Activated CD8-positive, alpha-beta memory T cell treated with anti-CD3 and anti-CD28 coated beads for 24 hours (primary cell): ENCODE data around the gene WWOX.

Experiments used
- DNase-seq: peaks from one replicate; pipeline ENCODE4 v3.0.0-alpha.2; 2020

WWOX gene

GRCh38 chr16:78984887-78985464 lies 885.5 kb downstream of the WWOX start:
- no peak for DNase-seq

DNA sequence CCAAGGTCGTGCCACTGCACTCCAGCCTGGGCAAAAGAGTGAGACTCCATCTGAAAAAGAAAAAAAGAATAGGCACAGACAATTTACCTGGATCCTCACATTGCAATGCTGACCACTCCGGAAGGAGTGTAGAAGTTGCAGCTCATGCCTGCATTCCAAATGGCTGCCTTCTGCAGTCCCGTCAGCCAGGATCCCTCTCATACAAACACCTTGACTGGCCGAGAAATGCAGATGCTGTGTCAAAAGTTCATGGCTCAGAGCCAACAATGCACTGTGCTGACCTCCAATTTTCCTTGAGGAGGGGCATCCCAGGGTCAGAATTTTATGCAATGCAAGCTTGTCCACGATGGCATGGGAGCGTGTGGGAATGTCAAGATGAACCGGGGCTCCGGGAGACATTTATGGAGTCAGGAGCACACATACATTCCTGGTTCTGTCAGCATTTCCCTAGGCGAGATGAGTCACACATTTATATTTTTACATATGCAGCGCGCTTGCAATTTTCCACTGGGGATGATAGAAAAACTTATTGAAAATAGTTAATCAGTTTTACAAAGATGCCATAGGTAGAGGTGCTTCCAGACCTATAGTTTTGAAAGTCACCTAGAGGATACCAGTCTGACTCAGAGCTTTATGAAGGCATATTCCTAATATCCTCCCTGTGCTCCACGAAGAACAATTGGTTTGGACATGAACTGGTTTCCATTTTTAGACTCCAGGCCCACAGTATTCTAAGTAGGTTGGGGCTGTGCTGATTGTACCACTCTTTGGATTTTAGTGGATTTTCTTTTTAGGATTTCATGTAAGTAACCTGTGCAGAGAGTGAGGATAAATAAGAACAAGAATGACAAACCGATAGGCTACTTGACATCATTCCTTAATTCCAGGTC lies 886.5 kb downstream of the WWOX start:
- DNase-seq = no peak

GRCh38 chr16:78987666-78988065 lies 888.2 kb downstream of the WWOX start:
- DNase-seq = no peak

GRCh38 chr16:78988361-78988969 lies 889.0 kb downstream of the WWOX start:
- no peak for DNase-seq

DNA sequence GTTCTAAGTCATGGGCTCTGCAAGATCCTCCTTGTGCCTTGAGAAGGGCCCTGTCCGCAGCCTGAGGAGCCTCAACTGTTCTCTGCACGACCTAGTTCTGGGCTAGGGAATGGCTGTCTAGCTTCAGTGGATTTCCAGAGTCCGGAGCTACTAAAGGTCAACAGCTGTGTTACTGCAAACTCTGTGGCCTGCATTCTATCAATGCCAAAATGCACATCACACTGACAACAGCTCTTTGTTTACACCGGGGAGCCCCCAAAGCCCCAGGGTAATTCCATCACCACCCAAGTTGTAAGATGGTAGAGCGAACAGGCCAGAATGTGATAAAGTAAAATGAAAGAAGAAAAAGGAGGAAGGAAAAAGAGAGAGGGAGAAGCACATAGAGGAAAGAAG lies 890.9 kb downstream of the WWOX start:
- DNase-seq = no peak

DNA sequence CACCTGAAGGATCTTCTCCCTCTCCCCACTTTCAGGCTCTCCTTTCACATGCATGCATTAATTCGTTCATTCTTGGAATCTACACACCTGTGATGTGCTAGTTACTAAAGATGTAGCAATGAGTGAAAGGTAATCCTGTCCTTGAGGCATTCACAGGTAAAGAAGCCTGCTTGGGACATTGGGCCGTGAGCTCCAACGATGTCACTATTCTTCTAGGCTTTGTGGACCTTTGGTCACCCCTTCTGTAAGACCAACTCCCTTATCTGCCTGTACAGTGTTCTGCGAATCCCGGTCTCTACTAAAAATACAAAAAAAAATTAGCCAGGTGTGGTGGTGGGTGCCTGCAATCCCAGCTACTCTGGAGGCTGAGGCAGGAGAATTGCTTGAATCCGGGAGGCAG lies 892.5 kb downstream of the WWOX start:
- no peak for DNase-seq

- DNase-seq = no peak
These were observed 893.9 kb downstream of the WWOX start for GRCh38 chr16:78993346-78993745.

DNA sequence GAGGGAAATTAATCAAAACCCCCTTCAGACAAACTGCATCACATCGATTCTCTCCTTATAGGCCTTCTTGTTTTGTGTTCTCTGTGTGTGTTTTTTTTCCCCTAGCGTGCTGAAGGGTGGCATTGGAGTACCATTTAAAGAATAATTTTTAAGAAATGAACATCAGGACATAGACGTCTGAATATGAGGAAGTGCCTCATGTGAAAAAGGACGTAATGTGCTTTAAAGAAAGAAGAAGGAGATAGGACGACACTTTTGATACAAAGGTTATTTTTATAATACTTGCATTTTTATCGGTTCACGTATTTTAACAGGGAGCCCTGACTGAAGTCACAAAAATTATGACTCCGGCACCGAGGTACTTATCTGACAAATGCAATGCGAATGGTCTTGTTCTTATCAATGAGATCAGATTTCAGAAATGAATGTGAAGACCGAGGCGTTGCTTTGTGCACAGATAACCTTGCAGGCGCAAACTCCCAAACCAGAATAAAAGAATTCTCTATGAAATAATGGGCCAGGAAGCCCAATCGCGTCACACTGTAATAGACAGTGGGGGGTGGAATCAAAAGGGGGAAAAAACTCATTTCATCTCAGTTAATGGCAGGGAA lies 894.8 kb downstream of the WWOX start:
- DNase-seq = no peak

DNA sequence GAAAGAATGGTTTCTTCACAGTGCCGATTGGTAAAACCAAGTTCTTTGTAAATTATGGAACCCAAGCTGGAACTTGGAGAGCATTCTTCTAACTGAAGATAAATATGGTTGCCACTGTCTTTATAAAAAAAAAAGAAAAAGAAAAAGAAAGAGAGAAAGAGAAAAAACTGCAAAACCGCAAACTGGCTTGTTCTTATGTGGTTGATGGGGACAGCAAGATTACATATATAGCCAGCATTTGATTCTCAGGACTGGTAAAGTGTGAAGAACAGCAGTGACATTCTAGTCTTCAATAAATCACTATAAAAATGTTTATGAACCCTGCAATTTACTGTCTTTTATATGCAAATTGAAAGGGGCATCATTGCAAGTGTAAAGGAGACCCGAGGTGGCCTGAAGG lies 896.0 kb downstream of the WWOX start:
- no peak for DNase-seq

- no peak for DNase-seq
These were observed 897.3 kb downstream of the WWOX start for GRCh38 chr16:78996790-78997189.

DNA sequence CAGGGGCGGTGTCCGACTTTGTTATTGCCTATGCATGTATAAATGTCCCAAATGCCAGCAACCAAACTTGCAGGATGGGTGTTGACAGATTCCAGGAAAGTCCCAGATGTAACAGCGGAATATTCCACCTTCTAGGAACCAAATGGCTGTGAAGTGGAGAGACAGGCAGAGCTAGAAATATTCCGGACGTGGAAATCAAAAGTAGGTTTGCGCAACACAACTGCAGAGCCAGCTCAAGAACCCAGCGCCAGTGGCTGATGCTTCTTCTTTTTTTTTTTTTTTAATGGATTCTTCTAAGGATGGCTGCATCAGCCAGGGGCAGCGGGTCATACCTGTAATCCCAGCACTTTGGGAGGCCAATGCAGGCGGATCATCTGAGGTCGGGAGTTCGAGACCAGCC lies 899.4 kb downstream of the WWOX start:
- DNase-seq = no peak

DNA sequence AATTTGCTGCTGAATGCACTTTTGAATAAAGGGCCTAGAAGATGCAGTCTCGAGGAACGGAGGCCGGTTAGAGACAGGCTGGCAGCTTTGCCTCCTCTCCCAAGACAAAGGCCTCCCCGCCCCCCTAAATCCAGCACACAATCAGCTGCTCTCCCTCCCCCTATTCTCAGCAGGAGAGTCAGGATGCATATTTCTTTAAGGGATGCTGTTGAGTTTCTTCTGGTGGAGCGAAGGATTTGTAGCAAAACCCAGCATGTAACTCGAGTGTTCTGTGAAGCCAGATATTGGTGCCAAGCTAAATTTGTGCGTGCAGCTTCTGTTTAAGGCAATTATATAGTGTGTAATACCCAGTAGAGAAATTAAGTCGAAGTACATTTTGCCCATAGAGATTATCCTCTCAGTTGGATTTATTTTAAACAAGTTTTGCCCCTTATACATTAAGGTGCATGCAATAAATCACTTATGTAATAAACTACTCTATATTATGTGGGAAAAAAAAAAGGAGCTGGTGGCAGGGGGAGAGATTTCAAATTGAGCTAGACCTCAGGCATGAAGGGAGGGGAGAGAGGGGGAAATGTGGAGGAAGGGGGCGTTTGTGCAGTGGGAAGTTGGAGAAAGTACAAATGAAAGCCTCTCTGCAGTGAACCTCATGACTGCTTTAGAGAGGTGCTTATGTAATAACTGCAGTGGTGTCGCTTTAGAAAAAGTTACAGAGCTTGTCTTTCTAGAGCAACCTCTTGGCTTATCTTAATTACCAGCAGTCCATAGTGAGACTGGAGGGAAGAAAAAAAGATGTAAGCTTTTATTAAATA lies 901.9 kb downstream of the WWOX start:
- DNase-seq = no peak

GRCh38 chr16:79003026-79003609 lies 903.7 kb downstream of the WWOX start:
- DNase-seq = no peak

- DNase-seq = no peak
These were observed 904.9 kb downstream of the WWOX start for GRCh38 chr16:79004309-79004708.

DNA sequence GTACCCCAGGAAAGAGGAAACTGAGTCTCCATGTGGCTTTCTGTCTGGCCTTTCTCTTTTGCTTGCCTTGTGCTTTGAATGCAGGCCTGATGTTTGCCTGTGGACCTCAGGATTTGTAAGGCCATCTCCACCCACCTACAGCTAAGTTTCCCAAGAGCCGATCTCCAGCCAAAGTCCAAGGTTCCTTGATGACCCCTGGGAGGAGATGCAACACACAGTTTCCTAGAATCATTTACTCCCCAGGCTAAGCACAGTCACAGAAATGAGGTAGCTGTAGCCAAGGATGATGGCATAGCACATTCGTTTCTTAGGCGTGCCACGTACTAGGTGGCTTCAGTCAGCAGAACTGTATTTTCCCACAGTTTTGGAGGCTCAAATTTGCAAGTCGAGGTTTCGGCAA lies 905.6 kb downstream of the WWOX start:
- DNase-seq = no peak

DNA sequence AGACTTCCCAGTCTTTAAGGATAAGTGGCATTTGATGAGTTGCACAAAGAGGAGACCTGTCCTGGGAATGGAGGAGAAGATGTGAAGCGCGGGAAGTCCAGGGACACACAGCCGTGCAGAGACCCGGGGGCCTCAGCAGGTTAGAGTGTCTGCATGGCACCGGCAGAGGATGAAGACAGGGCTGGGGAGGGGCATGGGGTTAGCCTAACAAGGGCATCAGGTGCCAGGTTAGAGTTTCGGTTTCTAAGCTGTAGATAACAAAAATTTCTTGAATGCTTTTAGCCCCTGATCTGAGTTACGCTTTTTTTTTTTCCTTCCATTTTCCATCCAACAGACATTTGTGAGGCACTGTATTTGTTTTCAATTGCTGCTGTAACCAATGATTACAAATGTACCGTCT lies 906.8 kb downstream of the WWOX start:
- DNase-seq = no peak

DNA sequence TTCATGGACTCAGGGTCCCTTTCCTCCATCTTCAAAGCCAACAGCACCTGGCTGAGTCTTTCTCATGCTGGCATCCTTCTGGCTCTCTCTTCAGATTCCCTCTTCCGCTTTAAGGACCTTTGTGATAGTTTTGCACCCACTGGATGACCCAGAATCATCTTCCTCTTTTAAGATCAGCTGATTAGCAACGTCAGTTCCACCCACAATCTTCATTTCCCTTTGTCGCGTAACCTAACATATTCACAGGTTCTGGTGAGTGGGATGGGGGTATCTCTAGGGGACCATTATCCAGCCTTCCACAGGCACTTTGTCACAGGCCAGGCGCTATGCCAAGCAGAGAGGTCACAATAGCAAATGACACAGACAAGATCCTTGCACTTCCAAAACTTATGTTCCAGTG lies 907.3 kb downstream of the WWOX start:
- no peak for DNase-seq

- no peak for DNase-seq
These were observed 908.2 kb downstream of the WWOX start for GRCh38 chr16:79007614-79008013.

DNA sequence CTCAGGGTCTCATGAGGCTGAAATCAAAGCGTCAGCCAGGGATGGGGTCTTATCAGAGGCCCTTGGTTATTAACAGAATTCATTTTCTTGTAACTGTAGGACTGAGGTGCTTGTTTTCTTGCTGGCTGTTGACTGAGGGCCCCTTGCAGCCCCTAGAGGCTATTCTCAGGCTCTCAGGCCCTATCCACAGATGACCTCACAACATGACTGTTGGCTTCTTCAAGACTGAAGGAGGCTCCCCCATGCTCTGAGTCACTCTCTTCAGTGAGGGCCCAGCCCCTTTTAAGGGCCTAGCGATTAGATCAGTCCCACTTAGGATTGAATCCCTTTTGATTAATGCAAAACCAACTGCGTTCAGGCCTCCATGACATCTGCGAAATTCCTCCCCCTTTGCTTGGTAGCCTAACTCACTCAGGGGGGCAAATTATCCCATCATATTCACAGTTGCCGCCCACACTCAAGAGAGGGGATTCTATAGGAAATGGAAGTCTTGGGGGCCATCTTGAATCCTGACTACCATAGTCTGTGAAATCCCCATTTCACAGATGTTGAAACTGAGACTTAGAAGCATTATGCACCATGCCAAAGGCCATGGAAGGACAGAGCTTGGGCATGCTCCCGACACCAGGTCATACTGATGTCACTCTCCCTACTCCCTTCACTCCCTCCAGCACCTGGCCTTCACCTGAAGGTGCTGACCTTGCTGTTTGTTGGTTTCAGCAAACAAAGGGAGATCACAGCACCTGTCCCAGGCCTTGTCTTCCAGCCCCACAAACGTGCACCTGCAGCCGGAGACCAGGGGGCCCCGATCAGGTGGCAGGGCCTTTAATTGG lies 908.8 kb downstream of the WWOX start:
- no peak for DNase-seq

DNA sequence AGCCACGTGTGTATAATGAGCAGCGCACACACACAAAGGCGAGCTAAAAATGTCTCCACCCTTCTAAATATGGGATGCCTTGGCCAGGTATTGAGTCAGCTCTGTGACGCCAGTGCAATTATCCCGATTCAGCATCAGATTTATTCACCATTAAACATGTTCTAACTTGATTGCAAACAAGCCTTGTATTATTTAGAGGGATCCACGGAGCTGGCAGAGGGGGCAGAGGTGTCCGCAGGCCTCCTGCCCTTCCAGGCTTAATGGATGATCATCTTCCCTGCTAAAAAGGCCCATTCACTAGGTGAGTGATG lies 909.4 kb downstream of the WWOX start:
- no peak for DNase-seq

DNA sequence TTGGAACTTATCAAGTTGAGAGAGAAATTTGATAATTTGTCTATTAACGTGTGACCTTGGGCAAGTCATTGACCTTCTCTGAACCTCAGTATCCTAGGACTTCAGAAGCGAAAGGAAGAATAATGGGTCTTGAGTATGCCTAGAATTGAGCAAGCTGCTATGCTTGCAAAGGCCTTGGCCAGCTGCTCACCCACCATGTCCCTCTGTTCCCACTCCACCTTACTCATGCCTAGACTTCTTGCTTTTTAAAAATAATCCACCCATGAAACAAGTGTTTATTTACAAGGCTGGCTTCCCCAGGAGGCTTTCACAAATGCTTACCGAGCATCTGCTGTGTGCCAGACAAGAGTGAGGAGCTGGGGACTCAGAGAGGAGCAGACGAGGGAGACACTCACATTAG lies 910.4 kb downstream of the WWOX start:
- no peak for DNase-seq

DNA sequence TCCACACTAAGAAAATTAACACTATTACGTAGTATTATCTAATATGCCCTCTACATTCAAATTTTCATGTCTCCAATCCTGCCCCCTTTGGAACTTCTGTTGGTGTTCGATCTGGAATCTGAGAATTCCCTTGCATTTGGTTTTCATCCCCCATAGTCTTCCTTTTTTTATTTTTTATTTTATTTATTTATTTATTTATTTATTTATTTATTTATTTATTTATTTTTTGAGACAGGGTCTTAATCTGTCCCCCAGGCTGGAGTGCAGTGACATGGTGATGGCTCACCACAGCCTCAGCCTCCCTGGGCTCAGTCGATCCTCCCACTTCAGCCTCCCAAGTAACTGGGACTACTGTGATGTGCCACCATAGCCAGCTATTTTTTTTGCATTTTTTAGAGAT lies 911.8 kb downstream of the WWOX start:
- no peak for DNase-seq
